Ramos (cell line): ENCODE results near the gene DGKB.
"Not testable (repeated sequence)": the region's sequence is repeated elsewhere in the genome, so short reads cannot be mapped to it uniquely, and the experiment has no call there.

Experiments used
- in situ Hi-C: fragments of 300-500 bp; cut with MboI; formaldehyde crosslinking; loops from one replicate; pipeline ENCODE4 v1.14.3; 2022; ENCODE audit warnings: low sequenced_read_pairs; ENCODE audit not compliant: unreplicated experiment

DGKB gene

GRCh38 chr7:14341200-14341775, 561.3 kb downstream of the DGKB start:
- in situ Hi-C loops: no loop called here

- in situ Hi-C loops: no loop called here
Measured at GRCh38 chr7:14340393-14341074, 562.0 kb downstream of the DGKB start.

GRCh38 chr7:14339861-14340260, 562.7 kb downstream of the DGKB start:
- in situ Hi-C loops: no loop called here

- in situ Hi-C loops: no loop called here
Measured at GRCh38 chr7:14336256-14336655, 566.3 kb downstream of the DGKB start.

- in situ Hi-C loops: no loop called here
Measured at GRCh38 chr7:14332155-14332554, 570.4 kb downstream of the DGKB start.

- in situ Hi-C loops: no loop called here
Measured at GRCh38 chr7:14324767-14325166, 577.8 kb downstream of the DGKB start.

GRCh38 chr7:14322724-14323123, 579.8 kb downstream of the DGKB start:
- in situ Hi-C loops: no loop called here

- in situ Hi-C loops: no loop called here
Measured at GRCh38 chr7:14321947-14322346, 580.6 kb downstream of the DGKB start.

- in situ Hi-C loops: no loop called here
Measured at GRCh38 chr7:14309432-14309831, 593.1 kb downstream of the DGKB start.

- in situ Hi-C loops: no loop called here
Measured at GRCh38 chr7:14305233-14305866, 597.2 kb downstream of the DGKB start.

- in situ Hi-C loops: no loop called here
Measured at GRCh38 chr7:14303536-14303935, 599.0 kb downstream of the DGKB start.

GRCh38 chr7:14294637-14295036, 607.9 kb downstream of the DGKB start:
- in situ Hi-C loops: no loop called here

- in situ Hi-C loops: no loop called here
Measured at GRCh38 chr7:14293434-14293833, 609.1 kb downstream of the DGKB start.

GRCh38 chr7:14292737-14293136, 609.8 kb downstream of the DGKB start:
- in situ Hi-C loops: no loop called here

GRCh38 chr7:14289957-14290356, 612.6 kb downstream of the DGKB start:
- in situ Hi-C loops: no loop called here

- in situ Hi-C loops: no loop called here
Measured at GRCh38 chr7:14288701-14289100, 613.9 kb downstream of the DGKB start.

- in situ Hi-C loops: no loop called here
Measured at GRCh38 chr7:14287398-14287797, 615.2 kb downstream of the DGKB start.

- in situ Hi-C loops: no loop called here
Measured at GRCh38 chr7:14286036-14286435, 616.5 kb downstream of the DGKB start.

- in situ Hi-C loops: not testable (repeated sequence)
Measured at GRCh38 chr7:14279065-14279871, 623.3 kb downstream of the DGKB start.

- in situ Hi-C loops: no loop called here
Measured at GRCh38 chr7:14275356-14275755, 627.2 kb downstream of the DGKB start.

GRCh38 chr7:14271441-14271840, 631.1 kb downstream of the DGKB start:
- in situ Hi-C loops: no loop called here
